HepG2 (cell line): ENCODE data around the gene TPGS1. TPM values are rescaled to one million over a fixed set of nuclear protein-coding genes. Genes with fewer than 3 reads are reported as not detected.

ENCODE experiments used
- CCDC6 ChIP-seq: sonication (generic); formaldehyde crosslinking; IDR thresholded peaks from 2 replicates; pipeline ENCODE4 v1.8.1; 2022; ENCODE audit warnings: mild to moderate bottlenecking, missing genetic modification reagents, moderate library complexity
- CEBPB ChIP-seq: IDR thresholded peaks from 2 replicates; pipeline ENCODE4 v1.6.1; 2011; ENCODE audit warnings: low read depth, low read length, improper control_type of control experiment, borderline replicate concordance
- HNF4G ChIP-seq, 2 experiments: sonication (generic) in 1 of 2; formaldehyde crosslinking in 1 of 2; IDR thresholded peaks; 2 replicates each; pipeline versions ENCODE4 v1.4.0 to v1.6.1; 2011 to 2020; ENCODE audit warnings: borderline replicate concordance in 2 of 2, low read depth in 2 of 2, mild to moderate bottlenecking in 2 of 2, low read length in 1 of 2, missing genetic modification reagents in 1 of 2, moderate library complexity in 1 of 2
- HNRNPUL1 ChIP-seq: fragments of 200-400 bp; formaldehyde crosslinking; IDR thresholded peaks from 2 replicates; pipeline ENCODE4 v1.6.1; 2017; ENCODE audit warnings: low read depth, mild to moderate bottlenecking, low read length, moderate library complexity
- KDM5B ChIP-seq: sonication (generic); formaldehyde crosslinking; IDR thresholded peaks from 2 replicates; pipeline ENCODE4 v1.4.0; 2020; ENCODE audit warnings: missing genetic modification reagents, mild to moderate bottlenecking, borderline replicate concordance
- MED1 ChIP-seq: sonication (generic); formaldehyde crosslinking; IDR thresholded peaks from 2 replicates; pipeline ENCODE4 v1.4.0; 2020; ENCODE audit warnings: missing genetic modification reagents
- MNT ChIP-seq: fragments of 450-650 bp; IDR thresholded peaks from 2 replicates; pipeline ENCODE4 v1.6.1; 2016
- MXD4 ChIP-seq: IDR thresholded peaks from 2 replicates; pipeline ENCODE4 v1.6.1; 2016; ENCODE audit warnings: mild to moderate bottlenecking, missing biosample characterization, missing genetic modification reagents
- SNAPC4 ChIP-seq: sonication (generic); formaldehyde crosslinking; IDR thresholded peaks from 2 replicates; pipeline ENCODE4 v1.4.0; 2020; ENCODE audit warnings: mild to moderate bottlenecking, missing genetic modification reagents
- TFAP4 ChIP-seq: sonication (generic); IDR thresholded peaks from 2 replicates; pipeline ENCODE4 v1.6.1; 2016; ENCODE audit warnings: low read depth, borderline replicate concordance
- TP53 ChIP-seq: sonication (generic); formaldehyde crosslinking; conservative IDR thresholded peaks from 2 replicates; pipeline ENCODE4 v1.4.0; 2020; ENCODE audit warnings: missing genetic modification reagents
- ZNF496 ChIP-seq: sonication (generic); formaldehyde crosslinking; IDR thresholded peaks from 2 replicates; pipeline ENCODE4 v1.8.1; 2023; ENCODE audit warnings: mild to moderate bottlenecking, moderate library complexity, missing genetic modification reagents; ENCODE audit not compliant: insufficient replicate concordance
- ZNF615 ChIP-seq: sonication (generic); formaldehyde crosslinking; IDR thresholded peaks from 2 replicates; pipeline ENCODE4 v1.5.0; 2020; ENCODE audit warnings: mild to moderate bottlenecking, missing genetic modification reagents, borderline replicate concordance
- polyA plus RNA-seq, 8 experiments: library from polyadenylated mRNA; depleted of rRNA in 3 of 8; stranded (reverse) in 7 of 8; unstranded in 1 of 8; fragments of >200 nt; fragmentation: Illumina TruSeq in 4 of 8; extraction: Trizol in 4 of 8; gene quantifications; 2 replicates each; pipeline versions ENCODE4 v1.2.1 to v1.2.3, GENCODE V29; 2011 to 2016; ENCODE audit warnings: low read depth in 4 of 8, missing spikeins in 1 of 8, mixed read lengths in 1 of 8; ENCODE audit not compliant: insufficient read depth in 1 of 8
- total RNA-seq, 5 experiments: library from RNA; depleted of rRNA; stranded (reverse); fragments of >200 nt; fragmentation: Illumina TruSeq; extraction: Trizol; gene quantifications; 2 replicates each; pipeline ENCODE4 v1.2.3, GENCODE V29; 2016; ENCODE audit warnings: low read depth in 1 of 5
- TF ChIP-seq, protein P1 (sequence below): sonication (generic); formaldehyde crosslinking; IDR thresholded peaks from 2 replicates; pipeline ENCODE4 v1.4.0; 2020; ENCODE audit warnings: missing genetic modification reagents, borderline replicate concordance
- TF ChIP-seq, protein P2 (sequence below): IDR thresholded peaks from 2 replicates; pipeline ENCODE4 v1.6.1; 2016; ENCODE audit warnings: mild to moderate bottlenecking

Gene TPGS1
- total and polyA plus RNA-seq, 2 of the 13 experiments (the other 11 are each of a cell fraction or from before 2014, with no cell fraction given): 1.1 to 6.2 TPM

GRCh38 chr19:531753-532560 lies 24.7 kb downstream of the TPGS1 start, which contains the start of gene CDC34 (continued):
- TF ChIP-seq, protein P1, sequence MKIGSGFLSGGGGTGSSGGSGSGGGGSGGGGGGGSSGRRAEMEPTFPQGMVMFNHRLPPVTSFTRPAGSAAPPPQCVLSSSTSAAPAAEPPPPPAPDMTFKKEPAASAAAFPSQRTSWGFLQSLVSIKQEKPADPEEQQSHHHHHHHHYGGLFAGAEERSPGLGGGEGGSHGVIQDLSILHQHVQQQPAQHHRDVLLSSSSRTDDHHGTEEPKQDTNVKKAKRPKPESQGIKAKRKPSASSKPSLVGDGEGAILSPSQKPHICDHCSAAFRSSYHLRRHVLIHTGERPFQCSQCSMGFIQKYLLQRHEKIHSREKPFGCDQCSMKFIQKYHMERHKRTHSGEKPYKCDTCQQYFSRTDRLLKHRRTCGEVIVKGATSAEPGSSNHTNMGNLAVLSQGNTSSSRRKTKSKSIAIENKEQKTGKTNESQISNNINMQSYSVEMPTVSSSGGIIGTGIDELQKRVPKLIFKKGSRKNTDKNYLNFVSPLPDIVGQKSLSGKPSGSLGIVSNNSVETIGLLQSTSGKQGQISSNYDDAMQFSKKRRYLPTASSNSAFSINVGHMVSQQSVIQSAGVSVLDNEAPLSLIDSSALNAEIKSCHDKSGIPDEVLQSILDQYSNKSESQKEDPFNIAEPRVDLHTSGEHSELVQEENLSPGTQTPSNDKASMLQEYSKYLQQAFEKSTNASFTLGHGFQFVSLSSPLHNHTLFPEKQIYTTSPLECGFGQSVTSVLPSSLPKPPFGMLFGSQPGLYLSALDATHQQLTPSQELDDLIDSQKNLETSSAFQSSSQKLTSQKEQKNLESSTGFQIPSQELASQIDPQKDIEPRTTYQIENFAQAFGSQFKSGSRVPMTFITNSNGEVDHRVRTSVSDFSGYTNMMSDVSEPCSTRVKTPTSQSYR: no peak
- TF ChIP-seq HNRNPUL1 (no peak), MXD4 (CRISPR knock-in tag) (no peak), SNAPC4 (CRISPR knock-in tag) (0 out of 2 replicates have a peak, but pooled peaks have one; percentile 12), CCDC6 (no peak), MNT (no peak), MED1 (CRISPR knock-in tag) (no peak), TP53 (CRISPR knock-in tag) (no peak), TFAP4 (no peak), HNF4G (IDR thresholded peaks at IDR 0.05; ENCODE audit: borderline replicate concordance, low read depth, low read length) (peak; percentile 1; the same call in 1 of the 2 replicates), HNF4G (CRISPR knock-in tag; IDR thresholded peaks at IDR 0.05; ENCODE audit: borderline replicate concordance, low read depth) (no peak), ZNF615 (CRISPR knock-in tag) (no peak), KDM5B (CRISPR knock-in tag) (peak; percentile 9; the same call in 1 of the 2 replicates), ZNF496 (CRISPR knock-in tag) (no peak), CEBPB (no peak)
- TF ChIP-seq, protein P2, sequence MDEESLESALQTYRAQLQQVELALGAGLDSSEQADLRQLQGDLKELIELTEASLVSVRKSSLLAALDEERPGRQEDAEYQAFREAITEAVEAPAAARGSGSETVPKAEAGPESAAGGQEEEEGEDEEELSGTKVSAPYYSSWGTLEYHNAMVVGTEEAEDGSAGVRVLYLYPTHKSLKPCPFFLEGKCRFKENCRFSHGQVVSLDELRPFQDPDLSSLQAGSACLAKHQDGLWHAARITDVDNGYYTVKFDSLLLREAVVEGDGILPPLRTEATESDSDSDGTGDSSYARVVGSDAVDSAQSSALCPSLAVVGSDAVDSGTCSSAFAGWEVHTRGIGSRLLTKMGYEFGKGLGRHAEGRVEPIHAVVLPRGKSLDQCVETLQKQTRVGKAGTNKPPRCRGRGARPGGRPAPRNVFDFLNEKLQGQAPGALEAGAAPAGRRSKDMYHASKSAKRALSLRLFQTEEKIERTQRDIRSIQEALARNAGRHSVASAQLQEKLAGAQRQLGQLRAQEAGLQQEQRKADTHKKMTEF (CRISPR knock-in tag): peak; percentile 7; the same call in 1 of the 2 replicates
